Naive thymus-derived CD8-positive, alpha-beta T cell (primary cell): ENCODE data around the gene CCDC177. TPM values are rescaled to one million over a fixed set of nuclear protein-coding genes. Genes with fewer than 3 reads are reported as not detected.

Source experiments
- ATAC-seq, 2 donors: fragments of 150-1000 bp; cut with Tn5 transposase in 1 of 2; sonication (Bioruptor Pico), chemical (Tn5 transposase) in 1 of 2; 1 replicate in 1 of 2; 2 replicates in 1 of 2; pipeline ENCODE4 v1.10.0; 2021; ENCODE audit warnings: mild to moderate bottlenecking in 2 of 2, moderate library complexity in 2 of 2
- POLR2A ChIA-PET: fragments of 350-600 bp; sonication (Branson Sonifier 250); formaldehyde crosslinking; loops from one replicate; lab custom pipeline; 2021; ENCODE audit warnings: antibody characterized with exemption; lab: Charles Lee
- DNase-seq, 10 donors: peaks; one replicate each; pipeline versions ENCODE4 v3.0.0 to v3.0.0-alpha.2; 2020 to 2022
- H3K27ac Mint-ChIP-seq, 10 donors: one replicate each; pipeline ENCODE4 v1.8.0; 2020 to 2022; ENCODE audit warnings: mild to moderate bottlenecking in 10 of 10, mixed read lengths in 10 of 10, moderate library complexity in 4 of 10, inconsistent platforms in 1 of 10
- H3K27me3 Mint-ChIP-seq, 5 donors: one replicate each; pipeline ENCODE4 v1.8.0; 2021 to 2022; ENCODE audit warnings: mixed read lengths in 5 of 5
- H3K36me3 Mint-ChIP-seq, 3 donors: one replicate each; pipeline ENCODE4 v1.8.0; 2020 to 2022; ENCODE audit warnings: mixed read lengths in 3 of 3, mild to moderate bottlenecking in 2 of 3, inconsistent platforms in 1 of 3
- H3K4me1 Mint-ChIP-seq, 4 donors: one replicate each; pipeline ENCODE4 v1.8.0; 2021 to 2022; ENCODE audit warnings: mixed read lengths in 4 of 4
- H3K4me3 Mint-ChIP-seq, 10 donors: one replicate each; pipeline ENCODE4 v1.8.0; 2020 to 2022; ENCODE audit warnings: mild to moderate bottlenecking in 10 of 10, mixed read lengths in 10 of 10, moderate library complexity in 6 of 10, inconsistent platforms in 1 of 10
- H3K9me3 Mint-ChIP-seq, 9 donors: one replicate each; pipeline ENCODE4 v1.8.0; 2020 to 2022; ENCODE audit warnings: mixed read lengths in 9 of 9, mild to moderate bottlenecking in 3 of 9, inconsistent platforms in 1 of 9, moderate library complexity in 1 of 9
- polyA plus RNA-seq, 3 donors: library from polyadenylated mRNA; unstranded; fragments of 300-500 nt; fragmentation: Illumina TruSeq; gene quantifications; one replicate each; pipeline ENCODE4 v1.2.3, GENCODE V29; 2021
- total RNA-seq, 8 experiments: library from RNA in 2 of 8; stranded (reverse) in 2 of 8; gene quantifications; one replicate each; pipeline ENCODE4 v1.2.3 and lab custom pipeline; 2021 to 2026

Gene CCDC177
- total and polyA plus RNA-seq, 5 experiments from 2014 or later, result not detected

DNA sequence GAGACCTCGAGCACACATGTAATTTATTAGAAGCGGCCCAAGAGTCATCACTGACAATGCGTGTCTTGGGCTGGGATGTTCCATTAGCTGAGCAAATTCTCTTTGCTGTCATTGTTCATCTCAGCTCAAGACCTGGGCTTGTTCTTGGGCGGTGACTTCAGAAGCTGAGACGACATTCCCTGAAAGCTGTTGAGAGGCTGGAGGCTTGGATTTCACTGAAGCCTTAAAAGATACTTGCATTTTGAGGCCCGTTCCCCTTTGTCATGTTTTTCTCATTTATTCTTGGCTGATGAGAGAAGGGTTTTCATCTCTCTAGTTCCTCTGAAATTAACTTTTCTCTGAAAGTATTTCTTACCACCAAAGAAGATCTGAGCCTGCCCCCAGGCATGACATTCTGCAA, 20.2 kb upstream of the CCDC177 start:
- peaks cover 0 to 1% (median 0%) of the 10 kb centered on the region in 5 donors for H3K27me3 Mint-ChIP-seq
- ATAC-seq (no peak), DNase-seq (no peak)
- peak overlapping the region in 2 of 10 donors; percentile 9 to 12 for H3K27ac Mint-ChIP-seq
- H3K9me3 Mint-ChIP-seq, result no peaks in the 10 kb centered on the region
- H3K36me3 Mint-ChIP-seq, result no peaks in the 10 kb centered on the region
- POLR2A ChIA-PET, result no interaction called here
- no peaks in the 10 kb centered on the region for H3K4me1 Mint-ChIP-seq
- no peak overlapping the region for H3K4me3 Mint-ChIP-seq

DNA sequence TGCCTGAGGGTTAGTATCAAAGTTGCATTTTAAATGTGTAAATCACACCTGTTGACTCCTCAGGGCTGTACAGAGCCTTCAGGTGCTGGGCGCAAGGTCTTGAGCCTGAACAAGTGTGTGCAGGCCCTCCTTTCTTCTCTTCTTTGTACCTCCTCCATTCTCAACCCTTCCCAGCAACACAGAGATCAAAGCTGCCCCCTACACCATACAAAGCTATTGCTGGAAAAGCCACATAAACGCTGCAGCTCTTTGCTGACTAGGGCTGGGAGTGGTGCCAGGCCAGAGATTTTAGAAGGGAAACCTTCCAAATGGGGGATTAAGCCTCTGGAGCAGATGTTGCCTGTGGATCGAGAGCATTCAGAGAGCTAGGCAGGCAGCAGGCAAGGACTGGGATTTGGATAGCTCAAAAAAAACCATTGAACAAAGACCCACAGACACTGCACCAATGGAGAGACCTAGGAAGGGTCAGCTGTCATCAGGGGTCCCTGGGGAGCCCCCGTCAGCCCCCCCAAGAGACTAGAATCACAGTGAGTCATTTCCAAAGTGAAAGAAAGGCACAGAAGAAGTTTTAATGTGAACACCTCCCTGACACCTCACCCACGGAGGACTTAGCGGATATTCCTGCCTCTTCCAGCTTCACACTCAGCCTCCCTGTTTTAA, 18.5 kb upstream of the CCDC177 start:
- no peaks in the 10 kb centered on the region for H3K4me1 Mint-ChIP-seq
- no peak overlapping the region for H3K4me3 Mint-ChIP-seq
- H3K27ac Mint-ChIP-seq, result peak overlapping the region in 3 of 10 donors; percentile 19 to 44 (median 25)
- DNase-seq (no peak), ATAC-seq (no peak)
- POLR2A ChIA-PET, result interaction anchor here (0.9 to 1.0 kb wide), 2 partner anchors 19 to 174 kb away, joined by 3 read pairs; partner anchors contain the start of gene SRSF5
- H3K27me3 Mint-ChIP-seq, result peaks cover 0 to 1% (median 0%) of the 10 kb centered on the region in 5 donors
- H3K9me3 Mint-ChIP-seq, result no peaks in the 10 kb centered on the region
- no peaks in the 10 kb centered on the region for H3K36me3 Mint-ChIP-seq

DNA sequence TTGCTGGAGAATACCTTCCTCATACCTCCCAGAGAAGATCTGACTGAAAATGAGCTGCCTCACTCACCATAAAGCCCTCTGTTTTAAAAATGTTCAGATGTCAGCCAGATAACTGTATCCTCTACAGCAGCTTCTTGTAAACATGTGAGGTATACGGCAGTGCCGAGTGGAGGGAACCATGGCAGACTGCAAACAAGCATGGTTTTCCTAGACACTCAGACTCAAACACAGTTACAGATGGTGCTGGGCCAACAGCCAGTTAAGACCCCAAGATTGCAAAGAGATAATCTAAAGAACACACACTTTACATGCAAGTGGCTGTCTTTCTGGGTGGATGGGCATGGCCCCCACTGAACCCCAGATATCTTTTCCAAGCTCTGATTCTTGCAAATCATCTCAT, 16.6 kb upstream of the CCDC177 start:
- no peak overlapping the region for H3K4me3 Mint-ChIP-seq
- no peak overlapping the region for H3K27ac Mint-ChIP-seq
- no peaks in the 10 kb centered on the region for H3K27me3 Mint-ChIP-seq
- DNase-seq (no peak), ATAC-seq (no peak)
- POLR2A ChIA-PET, result no interaction called here
- H3K4me1 Mint-ChIP-seq, result no peaks in the 10 kb centered on the region
- no peaks in the 10 kb centered on the region for H3K9me3 Mint-ChIP-seq
- H3K36me3 Mint-ChIP-seq, result no peaks in the 10 kb centered on the region

DNA sequence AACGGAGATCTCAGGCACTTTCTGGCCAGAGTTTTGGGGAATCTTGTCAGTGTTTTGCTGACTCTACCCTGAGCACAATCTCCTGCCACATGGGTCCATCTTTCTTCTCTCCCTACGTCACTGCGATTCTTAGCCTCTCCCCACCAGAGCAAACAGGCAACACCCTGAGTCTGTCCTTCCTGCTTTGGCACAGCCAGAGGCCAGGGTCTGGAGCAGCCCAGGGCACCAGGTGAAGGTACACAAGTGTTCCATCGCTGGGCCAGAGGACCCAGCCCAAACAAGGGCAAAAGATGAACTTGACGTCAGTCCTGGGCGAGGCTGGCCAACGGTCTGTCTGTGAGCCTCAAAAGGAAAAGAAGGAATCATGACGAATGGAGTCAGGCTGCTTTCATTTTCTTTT, 12.7 kb upstream of the CCDC177 start:
- peaks cover 0 to 4% (median 0%) of the 10 kb centered on the region in 5 donors for H3K27me3 Mint-ChIP-seq
- no peak overlapping the region for H3K4me3 Mint-ChIP-seq
- ATAC-seq (no peak), DNase-seq (no peak)
- H3K9me3 Mint-ChIP-seq, result no peaks in the 10 kb centered on the region
- POLR2A ChIA-PET, result interaction anchor here (0.9 kb wide), 1 partner anchor 39 kb away, joined by 5 read pairs; no protein-coding TSS in a partner anchor
- H3K27ac Mint-ChIP-seq, result no peak overlapping the region
- H3K4me1 Mint-ChIP-seq, result peaks cover 0 to 5% (median under 1%) of the 10 kb centered on the region in 4 donors
- H3K36me3 Mint-ChIP-seq, result no peaks in the 10 kb centered on the region

DNA sequence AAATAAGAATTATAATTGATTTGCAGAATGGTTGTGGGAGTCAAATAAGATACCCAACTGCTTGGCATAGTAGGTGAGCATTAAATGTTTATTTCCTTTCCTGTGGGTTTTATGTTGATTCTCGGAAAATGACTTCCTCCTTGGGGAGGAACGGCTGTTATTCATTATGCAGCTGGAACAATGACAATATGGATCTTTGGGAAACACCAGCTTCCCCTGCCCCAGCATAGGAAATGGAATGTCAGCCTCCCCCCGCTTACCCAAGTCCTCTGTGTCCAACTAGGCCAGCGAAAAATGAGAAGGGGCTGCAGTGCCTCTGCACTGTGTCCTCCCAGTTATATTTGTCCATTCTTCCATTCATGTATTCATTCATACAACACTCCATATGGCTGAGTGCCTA, 11.7 kb upstream of the CCDC177 start:
- H3K36me3 Mint-ChIP-seq, result no peaks in the 10 kb centered on the region
- no peak overlapping the region for H3K4me3 Mint-ChIP-seq
- no peak overlapping the region for H3K27ac Mint-ChIP-seq
- H3K27me3 Mint-ChIP-seq, result peaks cover 0 to 4% (median 0%) of the 10 kb centered on the region in 5 donors
- H3K9me3 Mint-ChIP-seq, result no peaks in the 10 kb centered on the region
- ATAC-seq (no peak), DNase-seq (no peak)
- H3K4me1 Mint-ChIP-seq, result peaks cover 0 to 5% (median under 1%) of the 10 kb centered on the region in 4 donors
- POLR2A ChIA-PET, result no interaction called here

DNA sequence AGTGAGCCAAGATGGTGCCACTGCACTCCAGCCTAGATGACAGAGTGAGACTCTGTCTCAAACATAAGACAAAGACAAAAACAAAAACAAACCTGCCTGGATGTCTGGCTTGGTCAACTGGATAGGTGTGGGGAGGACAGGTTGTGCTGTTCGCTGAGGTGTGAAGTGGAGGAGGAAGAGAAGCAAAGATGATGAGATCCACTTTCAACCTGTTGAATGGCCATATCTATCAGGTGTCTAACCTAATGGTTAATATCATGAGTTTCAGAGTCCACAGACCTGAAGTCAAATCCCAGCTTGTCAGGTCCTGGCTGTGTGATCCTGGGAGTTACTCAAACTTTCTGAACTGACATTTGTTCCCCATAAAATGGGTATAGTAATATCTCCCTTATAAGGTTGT, 9.7 kb upstream of the CCDC177 start:
- Mint-ChIP-seq H3K27me3 (peaks cover 0 to 4% (median 0%) of the 10 kb centered on the region in 5 donors), H3K27ac (no peak overlapping the region), H3K4me3 (no peak overlapping the region), H3K9me3 (no peaks in the 10 kb centered on the region), H3K36me3 (no peaks in the 10 kb centered on the region), H3K4me1 (peaks cover 0 to 5% (median under 1%) of the 10 kb centered on the region in 4 donors)
- DNase-seq (no peak), ATAC-seq (no peak)
- POLR2A ChIA-PET, result no interaction called here

DNA sequence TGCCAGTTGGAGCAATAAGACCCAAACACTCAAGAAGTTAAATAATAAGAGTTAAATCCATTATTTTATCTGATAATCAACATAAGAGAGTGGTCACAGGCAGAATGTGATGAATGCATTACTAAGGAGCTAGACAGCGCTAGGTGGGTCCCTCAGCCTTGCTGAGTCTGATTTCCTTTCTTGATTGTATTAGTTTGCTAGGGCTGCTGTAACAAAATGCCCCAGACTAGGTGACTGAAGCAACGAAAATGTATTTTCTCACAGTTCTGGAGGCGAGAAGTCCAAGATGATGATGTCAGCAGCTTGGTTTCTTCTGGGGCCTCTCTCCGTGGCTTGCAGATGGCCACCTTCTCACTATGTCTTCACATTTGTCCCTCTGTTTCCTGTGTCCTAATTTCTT, 8.2 kb upstream of the CCDC177 start:
- ATAC-seq (no peak), DNase-seq (no peak)
- Mint-ChIP-seq H3K9me3 (no peaks in the 10 kb centered on the region), H3K4me3 (no peak overlapping the region), H3K36me3 (no peaks in the 10 kb centered on the region), H3K27ac (no peak overlapping the region), H3K4me1 (peaks cover 0 to 5% (median under 1%) of the 10 kb centered on the region in 4 donors), H3K27me3 (peaks cover 0 to 4% (median 1%) of the 10 kb centered on the region in 5 donors)
- POLR2A ChIA-PET, result no interaction called here

DNA sequence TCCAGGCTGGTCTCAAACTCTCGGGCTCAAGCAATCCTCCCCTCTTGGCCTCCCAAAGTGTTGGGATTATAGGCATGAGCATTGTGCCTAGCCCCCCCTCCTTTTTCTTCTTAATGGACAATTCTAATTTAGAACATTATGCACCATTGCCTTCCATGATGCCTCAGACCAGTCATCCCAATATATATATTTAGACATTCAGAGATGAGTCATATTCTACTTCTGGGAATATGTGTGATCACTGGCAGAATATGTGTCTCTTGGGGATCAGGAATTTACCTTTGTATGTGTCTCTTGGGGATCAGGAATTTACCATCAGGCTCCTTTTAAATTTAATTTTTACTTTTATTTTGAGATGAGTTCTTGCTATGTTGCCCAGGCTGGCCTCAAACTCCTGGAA, 7.5 kb upstream of the CCDC177 start:
- ATAC-seq, result no peak
- H3K27ac Mint-ChIP-seq, result no peak overlapping the region
- no peaks in the 10 kb centered on the region for H3K36me3 Mint-ChIP-seq
- no peak for DNase-seq
- no peaks in the 10 kb centered on the region for H3K9me3 Mint-ChIP-seq
- POLR2A ChIA-PET, result no interaction called here
- peaks cover 0 to 6% (median 1%) of the 10 kb centered on the region in 5 donors for H3K27me3 Mint-ChIP-seq
- H3K4me3 Mint-ChIP-seq, result no peak overlapping the region
- peaks cover 0 to 5% (median under 1%) of the 10 kb centered on the region in 4 donors for H3K4me1 Mint-ChIP-seq

DNA sequence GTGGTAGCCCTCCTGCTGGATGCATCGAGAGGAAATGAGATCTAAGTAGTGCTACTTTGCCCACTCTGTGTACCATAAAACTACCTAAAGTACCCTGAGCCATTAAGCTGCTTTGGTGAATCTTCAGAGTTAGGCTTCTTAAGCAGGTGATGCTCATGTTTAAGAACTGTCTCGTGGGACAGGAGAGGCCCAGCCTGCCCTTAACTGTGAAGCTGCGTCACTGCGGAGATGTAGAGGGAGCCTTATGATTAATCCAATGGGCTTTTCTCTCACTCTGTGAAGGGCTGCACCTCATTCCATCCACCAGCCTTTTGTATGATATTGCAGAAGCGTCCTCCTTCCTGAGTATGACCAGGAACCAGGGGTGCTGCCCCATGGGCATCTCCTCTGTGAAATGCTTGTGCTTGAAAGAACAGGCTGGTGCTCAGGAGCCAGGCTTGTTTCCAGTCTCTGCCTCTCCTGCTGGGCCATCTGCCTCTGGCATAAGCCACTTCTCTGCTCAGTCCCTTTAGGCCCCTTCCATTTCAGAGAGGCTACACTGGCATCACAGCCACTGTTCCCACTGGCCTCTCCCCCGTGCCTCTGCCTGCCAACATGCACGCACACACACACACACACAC, 6.8 kb upstream of the CCDC177 start:
- Mint-ChIP-seq H3K27ac (no peak overlapping the region), H3K4me3 (no peak overlapping the region), H3K27me3 (peaks cover 5 to 13% (median 7%) of the 10 kb centered on the region in 5 donors), H3K9me3 (no peaks in the 10 kb centered on the region), H3K36me3 (no peaks in the 10 kb centered on the region), H3K4me1 (peaks cover 0 to 5% (median under 1%) of the 10 kb centered on the region in 4 donors)
- POLR2A ChIA-PET, result interaction anchor here (0.6 kb wide), 1 partner anchor 171 kb away, joined by 3 read pairs; no protein-coding TSS in a partner anchor
- ATAC-seq (no peak), DNase-seq (no peak)

DNA sequence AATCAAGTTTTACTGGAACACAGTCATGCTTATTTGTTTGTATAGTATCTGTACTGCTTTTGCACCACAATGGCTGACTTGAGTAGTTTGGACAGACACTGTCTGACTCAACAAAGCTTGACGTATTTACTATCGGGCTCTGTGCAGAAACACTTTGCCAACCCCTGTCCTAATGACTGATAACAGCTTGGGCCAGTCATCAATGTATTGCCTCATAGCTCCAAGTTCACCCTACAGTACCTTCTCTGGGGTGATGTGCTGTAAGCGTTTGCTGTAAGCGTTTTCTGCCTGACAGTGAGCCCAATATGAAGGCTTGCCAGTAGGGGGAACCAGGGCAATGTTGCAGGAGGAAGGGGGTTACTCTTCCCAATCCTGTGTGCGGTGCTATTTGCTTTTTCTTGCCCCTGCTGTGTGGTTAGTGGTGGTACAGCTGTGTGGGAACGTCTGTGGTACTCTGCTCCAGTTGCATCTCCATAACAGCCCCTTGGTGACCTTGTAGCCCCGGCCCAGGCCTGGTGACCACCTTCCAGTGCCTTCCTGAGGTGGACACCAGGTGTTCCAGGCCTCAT, 5.4 kb upstream of the CCDC177 start:
- POLR2A ChIA-PET, result interaction anchor here (0.6 kb wide), 1 partner anchor 67 kb away, joined by 5 read pairs; no protein-coding TSS in a partner anchor
- Mint-ChIP-seq H3K36me3 (no peaks in the 10 kb centered on the region), H3K27ac (no peak overlapping the region), H3K4me3 (no peak overlapping the region), H3K27me3 (peaks cover 13 to 23% (median 17%) of the 10 kb centered on the region in 5 donors), H3K9me3 (no peaks in the 10 kb centered on the region), H3K4me1 (peaks cover 0 to 4% (median under 1%) of the 10 kb centered on the region in 4 donors)
- ATAC-seq (no peak), DNase-seq (no peak)

DNA sequence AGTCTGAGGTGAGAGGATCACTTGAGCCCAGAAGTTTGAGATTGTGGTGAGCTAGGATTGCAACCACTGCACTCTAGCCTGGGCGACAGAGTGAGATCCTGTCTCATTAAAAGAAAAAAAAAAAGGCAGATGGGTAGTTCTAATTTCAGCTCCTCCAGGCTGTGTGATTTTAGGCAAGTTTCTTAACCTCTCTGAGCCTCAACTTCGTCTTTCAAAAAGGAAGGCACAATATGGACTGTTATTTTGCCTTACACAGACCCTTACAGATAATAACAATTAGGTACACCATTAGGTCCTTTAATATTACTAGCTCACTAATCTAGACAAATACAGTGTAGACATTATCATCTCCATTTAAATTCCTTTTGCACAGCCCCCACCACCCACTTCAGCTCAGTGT, 4.8 kb upstream of the CCDC177 start:
- Mint-ChIP-seq H3K4me1 (peaks cover 3 to 4% (median 3%) of the 10 kb centered on the region in 4 donors), H3K27me3 (peaks cover 17 to 26% (median 20%) of the 10 kb centered on the region in 5 donors), H3K9me3 (no peaks in the 10 kb centered on the region), H3K36me3 (no peaks in the 10 kb centered on the region), H3K4me3 (no peak overlapping the region), H3K27ac (no peak overlapping the region)
- no peak for DNase-seq
- no peak for ATAC-seq
- POLR2A ChIA-PET, result no interaction called here

DNA sequence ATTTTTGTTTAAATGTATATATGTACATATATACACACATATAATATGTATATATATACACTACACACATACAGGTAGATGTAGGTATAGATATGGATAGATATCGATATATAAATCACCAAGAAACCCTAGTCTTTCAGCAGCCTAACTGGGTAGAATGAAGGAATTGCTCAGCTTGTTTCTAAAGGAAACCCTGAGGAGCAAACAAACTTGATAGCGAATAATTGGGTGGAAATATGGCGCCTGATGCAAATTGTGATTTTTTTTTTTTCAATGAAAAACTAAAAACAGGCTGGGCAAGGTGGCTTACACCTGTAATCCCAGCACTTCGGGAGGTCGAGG, 254 bp upstream of the CCDC177 start:
- peak overlapping the region; percentile 79 to 94 (median 88) for H3K4me3 Mint-ChIP-seq
- H3K4me1 Mint-ChIP-seq, result peaks cover 8 to 15% (median 14%) of the 10 kb centered on the region in 4 donors
- H3K36me3 Mint-ChIP-seq, result no peaks in the 10 kb centered on the region
- peak overlapping the region in 1 of 10 donors; percentile 40 for H3K27ac Mint-ChIP-seq
- DNase-seq (no peak), ATAC-seq (no peak)
- H3K9me3 Mint-ChIP-seq, result no peaks in the 10 kb centered on the region
- POLR2A ChIA-PET, result no interaction called here
- peaks cover 22 to 56% (median 36%) of the 10 kb centered on the region in 5 donors for H3K27me3 Mint-ChIP-seq

DNA sequence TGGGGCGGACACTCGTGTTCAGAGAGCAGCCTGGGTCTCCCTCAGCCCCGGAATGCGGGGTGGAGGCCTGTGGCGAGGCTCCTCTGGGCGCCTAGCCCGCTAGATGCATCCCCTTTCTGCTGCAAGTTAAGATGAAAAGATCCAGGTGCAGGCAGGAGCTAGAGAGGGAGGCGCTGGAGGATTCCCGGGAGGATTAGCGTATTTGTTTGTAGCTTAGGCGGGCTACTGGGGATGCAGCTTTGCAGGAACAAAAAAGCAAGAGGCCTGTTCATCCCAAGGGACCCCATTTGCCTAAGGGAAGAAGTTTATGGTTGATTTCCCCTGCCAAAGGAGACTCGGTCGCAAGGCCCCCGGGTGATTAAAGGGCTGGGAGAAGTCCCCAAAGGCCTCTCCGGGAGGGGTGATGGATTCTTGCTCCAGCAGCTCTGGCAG, 824 bp downstream of the CCDC177 start:
- DNase-seq (peak in 1 of 10 donors; percentile 25), ATAC-seq (no peak)
- POLR2A ChIA-PET, result interaction anchor here (0.7 kb wide), 1 partner anchor 193 kb away, joined by 3 read pairs; no protein-coding TSS in a partner anchor
- H3K27ac Mint-ChIP-seq, result peak overlapping the region in 1 of 10 donors; percentile 56
- no peaks in the 10 kb centered on the region for H3K9me3 Mint-ChIP-seq
- no peaks in the 10 kb centered on the region for H3K36me3 Mint-ChIP-seq
- peak overlapping the region; percentile 59 to 94 (median 80) for H3K4me3 Mint-ChIP-seq
- H3K27me3 Mint-ChIP-seq, result peaks cover 27 to 66% (median 47%) of the 10 kb centered on the region in 5 donors
- H3K4me1 Mint-ChIP-seq, result peaks cover 8 to 15% (median 14%) of the 10 kb centered on the region in 4 donors
